Pons (tissue), 1 donor: ENCODE measurements around the gene EIPR1.

Experiments
- DNase-seq: peaks from one replicate; pipeline ENCODE4 v3.0.0-alpha.2; 2016; ENCODE audit warnings: low spot score

The EIPR1 gene

DNA sequence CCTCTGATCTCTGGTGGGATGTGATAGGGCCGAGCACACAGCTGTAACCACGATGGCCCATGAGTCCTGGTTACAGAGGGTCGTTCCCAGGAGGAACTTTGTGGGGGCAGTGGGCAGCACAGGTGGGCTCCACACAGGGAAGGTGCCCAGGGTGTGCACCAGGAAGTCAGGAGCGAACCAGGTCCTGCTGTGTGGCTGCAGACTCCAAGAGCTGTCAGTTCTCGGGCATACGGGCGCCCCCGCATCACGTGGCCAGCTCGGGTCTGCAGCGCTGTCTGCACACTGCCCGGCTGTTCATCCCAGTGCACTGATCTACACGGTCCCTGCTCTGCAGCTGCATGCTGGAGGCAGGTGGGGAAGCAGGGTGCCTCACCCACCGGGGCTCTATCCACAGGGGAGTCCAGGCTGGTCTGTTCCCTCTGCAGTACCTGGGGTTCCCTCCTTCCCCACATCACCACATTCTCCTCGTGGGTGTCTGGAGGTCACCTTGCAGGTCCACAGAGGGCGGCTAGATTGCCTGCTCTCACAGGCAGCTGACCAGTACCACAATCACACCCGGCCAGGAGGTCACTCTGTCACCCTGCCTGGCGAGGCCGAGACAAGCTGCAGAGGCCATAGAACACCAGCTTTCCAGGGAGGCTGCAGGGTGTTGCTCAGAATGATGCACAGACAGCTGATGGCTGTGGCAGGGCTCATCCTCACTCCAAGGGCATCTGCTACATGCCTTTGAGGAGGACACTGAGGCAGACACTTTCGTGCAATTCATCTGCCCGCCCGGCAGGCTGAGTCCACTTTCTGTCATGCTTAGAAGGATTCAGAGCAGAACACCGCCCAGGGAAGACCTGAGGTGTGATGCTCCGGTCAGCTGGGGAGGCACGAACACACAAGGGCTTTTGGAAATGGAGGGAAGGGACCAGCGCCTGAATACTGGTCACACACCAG is 202.7 kb downstream of the EIPR1 start:
- no peak for DNase-seq

DNA sequence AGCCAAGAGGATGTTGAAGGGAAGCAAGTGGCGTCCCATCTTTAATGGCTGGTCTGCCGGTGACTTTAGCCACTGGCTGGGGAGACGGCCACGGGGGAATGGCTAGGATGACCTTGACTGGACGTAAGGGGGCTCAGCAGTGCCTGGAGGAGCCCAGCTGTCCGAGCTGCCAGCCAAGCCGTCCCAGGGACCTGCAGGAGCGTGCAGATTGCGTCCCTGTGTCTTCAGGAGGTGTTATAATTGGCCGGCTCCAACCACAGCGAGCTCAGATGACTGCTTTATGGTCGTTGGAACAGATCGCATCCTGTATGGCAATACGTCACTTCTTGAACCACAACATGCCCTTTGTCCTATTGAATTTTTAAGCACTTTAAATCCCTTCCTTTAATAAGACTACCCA is 204.6 kb downstream of the EIPR1 start:
- no peak for DNase-seq

DNA sequence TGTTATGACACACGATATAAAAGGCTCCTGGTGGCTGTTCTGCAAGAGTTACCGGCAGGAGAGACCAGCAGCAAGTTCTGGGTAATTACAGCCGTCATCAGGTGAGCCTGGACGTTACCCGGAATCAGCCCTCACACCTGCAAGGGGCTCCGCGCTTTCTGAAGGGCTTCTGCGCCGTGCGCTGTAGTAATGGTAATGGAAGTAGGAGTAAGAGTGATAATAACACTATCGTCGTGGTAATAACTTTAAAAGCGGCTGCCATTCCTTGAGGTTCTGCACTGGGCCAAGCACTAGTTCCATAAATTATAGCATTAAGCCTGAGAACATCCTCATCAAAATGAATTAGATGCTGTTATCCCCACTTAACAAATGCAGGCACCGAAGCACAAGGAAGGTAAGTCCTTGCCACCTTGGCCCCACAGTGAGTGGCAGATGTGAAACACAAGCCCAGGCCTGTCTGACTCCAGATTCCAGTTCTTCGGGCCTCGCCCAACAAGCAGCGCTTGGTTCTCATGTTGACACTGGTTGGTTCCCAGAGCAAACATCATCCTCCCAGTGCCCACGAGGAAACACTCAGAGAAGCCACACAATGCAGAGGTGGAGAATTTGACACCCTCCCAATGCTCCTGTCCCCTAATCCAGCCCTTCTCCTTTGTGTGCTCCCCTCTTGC is 205.2 kb downstream of the EIPR1 start:
- DNase-seq, result no peak

- DNase-seq, result no peak
These were observed 205.9 kb downstream of the EIPR1 start for GRCh38 chr2:3171564-3172264.

GRCh38 chr2:3170792-3171455 is 206.7 kb downstream of the EIPR1 start:
- no peak for DNase-seq

DNA sequence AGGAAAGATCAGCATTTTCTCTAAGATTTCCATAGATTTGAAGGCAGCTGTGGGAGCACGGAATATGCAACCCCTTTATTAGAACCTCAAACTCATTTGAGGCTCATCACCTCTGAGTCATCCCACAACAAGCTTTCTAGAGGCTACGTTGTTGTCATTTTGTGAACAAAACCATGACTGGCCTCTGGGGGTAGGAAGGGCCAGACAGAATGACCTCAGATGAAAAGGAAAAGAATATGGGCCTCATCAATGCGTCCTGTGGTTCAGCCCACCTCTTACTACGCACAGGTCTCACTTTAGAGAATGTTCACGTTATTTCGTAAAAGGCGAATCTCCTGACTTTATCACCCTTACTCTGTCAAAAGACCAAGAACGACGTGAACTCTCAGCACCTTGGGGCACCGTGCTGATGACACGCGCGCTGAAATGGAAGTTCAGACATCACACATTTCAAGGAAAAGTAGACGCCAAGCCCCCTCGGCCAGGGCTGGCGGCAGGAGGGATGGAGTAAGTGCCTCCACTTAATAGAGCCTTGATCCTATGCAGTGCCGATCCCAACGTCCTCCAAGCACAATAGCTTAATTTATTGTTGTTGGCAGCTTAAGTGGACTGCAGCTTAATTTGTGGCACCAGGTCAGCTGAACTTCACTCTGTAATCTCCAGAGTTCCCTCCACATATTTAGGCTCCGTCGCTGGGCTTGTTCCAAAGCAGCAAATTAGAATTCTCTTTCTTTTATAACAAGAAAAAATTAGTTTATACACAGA is 208.3 kb downstream of the EIPR1 start:
- no peak for DNase-seq

DNA sequence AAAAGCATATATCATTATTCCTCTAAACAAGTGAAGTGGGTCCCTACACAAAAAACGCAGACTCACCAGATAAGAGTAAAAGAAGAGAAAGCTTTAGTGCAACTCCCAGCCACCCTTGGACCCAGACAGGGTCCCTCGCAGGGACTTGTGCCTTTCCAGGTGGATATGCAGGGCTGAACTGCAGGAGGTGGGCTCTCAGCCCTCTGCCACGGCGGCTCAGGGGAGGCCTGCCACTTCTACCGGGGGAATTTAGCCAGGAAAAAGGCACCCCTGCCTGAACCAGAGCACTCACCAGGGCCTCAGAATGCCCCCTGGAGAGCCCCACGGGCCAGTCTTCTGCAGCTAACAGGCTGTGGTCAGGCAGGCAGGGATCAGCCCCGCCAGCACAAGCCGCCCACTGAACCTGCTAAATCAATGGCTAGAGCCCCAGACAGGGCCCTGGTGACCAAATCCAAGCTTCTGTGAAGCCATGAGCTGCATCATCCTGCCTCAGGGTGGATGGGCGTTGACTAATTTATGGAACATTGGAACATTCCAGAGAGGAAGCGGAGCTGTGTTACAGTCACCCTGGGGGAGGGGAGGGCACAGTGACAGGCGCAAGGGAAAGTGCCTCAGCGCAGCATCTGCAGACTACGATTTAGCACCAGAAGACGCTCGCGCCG is 209.3 kb downstream of the EIPR1 start:
- DNase-seq, result no peak

DNA sequence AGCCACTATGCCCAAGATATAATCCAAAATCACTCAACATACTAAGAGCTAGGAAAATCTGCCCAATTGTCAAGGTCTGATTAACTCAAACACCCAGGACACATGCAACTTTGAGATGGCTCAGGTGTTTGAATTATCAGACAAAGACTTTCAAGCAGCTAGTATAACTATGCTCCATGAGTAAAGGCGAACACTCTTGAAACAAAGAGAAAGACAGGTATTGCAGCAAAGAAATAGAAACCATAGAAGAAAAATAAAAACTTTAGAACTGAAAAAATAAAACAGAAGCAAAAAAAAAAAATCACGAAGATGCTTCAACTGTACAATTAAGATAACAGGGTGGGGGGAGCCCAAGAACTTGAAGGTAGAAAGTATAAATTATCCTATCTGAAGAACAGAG is 214.2 kb downstream of the EIPR1 start:
- DNase-seq, result no peak

DNA sequence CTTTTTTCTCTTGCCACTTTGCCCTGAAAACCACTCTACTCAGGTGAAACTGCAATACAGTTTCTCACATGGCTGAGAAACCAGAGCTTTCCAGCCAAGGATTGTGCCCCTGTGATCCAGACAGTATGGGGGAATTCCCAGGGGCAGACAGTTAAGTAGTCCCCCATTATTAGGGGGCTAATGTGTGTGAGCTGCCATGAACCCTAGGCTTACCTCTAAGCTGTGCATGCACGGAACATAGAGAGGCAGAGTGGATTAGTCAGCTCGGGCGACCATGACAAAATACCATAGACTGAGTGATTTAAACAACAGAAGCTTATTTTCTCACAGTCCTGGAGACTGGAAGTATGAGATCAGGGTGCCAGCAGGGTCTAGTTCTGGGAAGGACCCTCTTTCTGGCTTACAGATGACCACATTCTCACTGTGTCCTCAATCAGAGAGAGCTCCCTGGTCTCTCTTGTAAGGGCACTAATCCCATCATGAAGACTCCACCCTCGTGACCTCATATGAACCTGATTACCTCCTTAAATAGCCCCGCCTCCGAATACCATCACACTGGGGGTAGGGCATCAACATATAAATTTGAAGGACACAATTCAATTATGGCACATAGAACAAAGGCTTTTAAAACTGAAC is 215.1 kb downstream of the EIPR1 start:
- no peak for DNase-seq

GRCh38 chr2:3160751-3161330 is 216.8 kb downstream of the EIPR1 start:
- DNase-seq, result no peak

- DNase-seq, result no peak
These were observed 217.7 kb downstream of the EIPR1 start for GRCh38 chr2:3159782-3160545.

GRCh38 chr2:3154700-3155099 is 222.9 kb downstream of the EIPR1 start:
- no peak for DNase-seq

DNA sequence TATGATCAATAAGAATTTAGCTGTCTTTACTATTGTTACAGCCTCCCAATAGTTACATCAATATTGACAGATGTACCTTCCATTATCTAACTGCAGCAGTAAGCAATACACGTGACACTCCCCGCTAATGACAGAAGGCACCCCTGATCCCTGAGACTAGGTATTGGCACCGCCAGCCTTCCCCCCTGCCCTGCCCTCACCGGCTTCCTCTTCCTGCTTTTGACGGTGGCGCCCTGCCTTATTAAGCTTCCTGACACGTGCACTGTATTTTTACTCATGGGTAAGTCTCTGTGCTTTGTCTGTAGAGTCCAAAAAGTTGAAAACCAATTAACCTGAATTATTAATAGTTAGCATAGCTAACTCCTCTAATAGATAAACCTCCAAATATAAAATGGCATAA is 223.5 kb downstream of the EIPR1 start:
- DNase-seq, result no peak

GRCh38 chr2:3151153-3151918 is 226.3 kb downstream of the EIPR1 start:
- no peak for DNase-seq

DNA sequence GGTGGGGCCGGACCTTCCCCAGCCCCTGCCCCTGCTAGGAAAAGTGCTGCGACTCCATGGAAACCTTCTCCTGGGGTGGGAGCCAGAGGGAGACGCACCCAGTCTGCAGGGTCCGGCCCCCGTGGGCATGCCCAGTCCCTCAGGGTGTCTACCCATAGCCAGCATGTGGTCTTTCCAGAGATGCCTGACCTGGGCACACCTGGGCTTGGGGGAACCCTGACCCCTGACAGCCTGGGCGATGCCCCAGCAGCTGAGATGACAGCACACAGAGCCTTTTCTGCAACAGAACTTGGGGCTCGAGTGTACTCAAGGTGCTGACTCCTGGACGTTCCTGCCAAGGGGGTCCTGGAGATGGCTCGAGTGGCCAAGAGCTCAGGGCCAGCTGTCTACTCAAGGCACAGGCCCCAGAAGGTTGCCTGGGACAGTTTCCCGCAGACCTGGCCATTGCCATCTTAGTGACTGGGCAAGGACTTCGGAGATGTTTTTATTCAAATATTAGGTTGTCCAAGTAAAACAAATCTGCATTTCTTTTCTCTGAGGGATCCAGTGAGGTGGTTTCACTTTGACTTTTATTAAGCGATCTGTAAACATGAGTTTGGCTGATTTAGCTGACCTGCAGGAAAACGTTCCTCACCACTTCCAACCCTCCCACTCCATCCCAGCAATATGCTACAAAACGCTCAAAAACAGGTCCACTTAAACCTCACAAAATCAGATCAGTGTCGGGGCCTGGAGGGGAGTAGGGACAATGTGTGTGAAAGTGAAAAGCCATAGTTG is 228.0 kb downstream of the EIPR1 start:
- DNase-seq, result no peak

DNA sequence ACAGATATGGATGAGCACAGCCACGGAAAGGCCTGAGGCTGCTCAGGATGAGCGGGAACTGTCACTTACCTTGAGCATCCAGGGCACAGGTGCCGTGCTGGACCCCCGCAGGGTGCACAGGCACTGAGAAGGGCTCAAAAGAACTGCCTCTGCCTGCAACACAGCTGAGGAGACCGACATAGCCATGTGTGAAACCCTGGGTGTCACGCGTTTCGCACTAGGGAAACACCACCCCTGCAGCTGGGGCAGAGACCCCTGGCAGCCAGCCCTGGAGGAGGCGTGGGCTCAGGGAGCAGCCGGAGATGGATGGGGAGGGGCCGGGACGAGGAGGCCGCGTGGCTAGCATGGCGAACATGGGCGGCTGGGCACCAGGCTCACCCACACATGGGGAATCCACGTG is 228.9 kb downstream of the EIPR1 start:
- no peak for DNase-seq

DNA sequence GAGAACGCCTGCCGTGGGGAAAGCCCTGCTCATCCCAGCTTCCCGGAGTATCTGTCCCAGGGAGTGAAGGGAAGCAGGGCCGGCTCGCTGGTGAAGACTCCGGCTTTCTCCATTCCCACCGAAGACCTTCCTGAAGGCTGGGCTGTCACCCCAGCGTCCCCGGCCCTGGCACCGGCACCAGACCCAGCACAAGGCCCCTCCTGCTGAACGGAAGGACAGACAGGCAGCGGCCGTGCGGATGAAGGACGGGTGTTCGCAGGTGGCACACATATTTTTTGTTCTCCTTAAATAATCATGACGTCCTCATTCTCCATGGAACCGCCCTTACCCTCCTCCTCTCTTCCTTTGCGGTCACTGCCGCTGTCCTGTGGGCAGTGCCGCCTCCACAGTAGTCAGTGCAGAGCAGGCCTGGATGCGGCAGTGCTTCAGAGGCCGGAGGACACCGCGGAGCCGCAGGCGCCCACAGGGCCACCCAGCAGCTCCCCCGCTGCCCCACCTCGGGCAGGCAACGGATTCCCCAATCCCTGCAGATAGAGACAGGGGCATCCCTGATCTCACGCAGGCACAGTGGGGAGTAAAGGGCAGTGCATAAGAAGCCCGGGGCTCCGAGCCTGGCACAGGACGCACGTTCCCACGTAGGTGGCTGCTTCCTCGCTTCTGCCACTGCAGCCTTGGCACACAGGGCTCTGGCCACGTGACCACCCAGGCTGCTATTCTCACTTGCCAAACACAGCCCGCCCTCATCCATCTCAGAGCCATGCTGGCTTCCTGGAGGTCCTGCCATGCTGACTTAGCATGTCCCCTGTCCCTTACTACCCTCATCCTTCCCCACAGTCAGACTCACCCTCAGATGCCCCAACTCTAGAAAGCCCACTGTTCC is 229.7 kb downstream of the EIPR1 start:
- DNase-seq, result no peak
